Measurements from ENCODE around the gene COG5. TPM values are rescaled to one million over a fixed set of nuclear protein-coding genes. Genes with fewer than 3 reads are reported as not detected.
A peak's percentile ranks its signal among the peaks of the same experiment; 100 is the strongest.

The COG5 gene
- total RNA-seq, 1 donor from 2014 or later, result 36.3 TPM

GRCh38 chr7:107505362-107505761, 58.4 kb downstream of the COG5 start:
- DNase-seq (ENCODE audit: low read depth), result no peak
- no peaks in the 10 kb centered on the region for H3K36me3 ChIP-seq (ENCODE audit: control insufficient read depth, insufficient read depth, low read length)
- peak; percentile 43 for FAIRE-seq
- no peak overlapping the region for H3K4me3 ChIP-seq (ENCODE audit: low read depth, low read length)
- no peak for TF ChIP-seq CTCF (IDR thresholded peaks at IDR 0.05; ENCODE audit: insufficient read depth, low read length, severe bottlenecking)
- no peaks in the 10 kb centered on the region for H3K27me3 ChIP-seq (ENCODE audit: control insufficient read depth, insufficient read depth, low read length)

GRCh38 chr7:107503687-107504086, 60.0 kb downstream of the COG5 start:
- Histone ChIP-seq H3K36me3 (ENCODE audit: control insufficient read depth, insufficient read depth, low read length) (no peaks in the 10 kb centered on the region), H3K4me3 (ENCODE audit: low read depth, low read length) (no peak overlapping the region), H3K27me3 (ENCODE audit: control insufficient read depth, insufficient read depth, low read length) (no peaks in the 10 kb centered on the region)
- FAIRE-seq (no peak), DNase-seq (ENCODE audit: low read depth) (no peak)
- TF ChIP-seq CTCF (IDR thresholded peaks at IDR 0.05; ENCODE audit: insufficient read depth, low read length, severe bottlenecking), result no peak

GRCh38 chr7:107502797-107503196, 60.9 kb downstream of the COG5 start:
- H3K27me3 ChIP-seq (ENCODE audit: control insufficient read depth, insufficient read depth, low read length), result no peaks in the 10 kb centered on the region
- FAIRE-seq, result no peak
- no peak for TF ChIP-seq CTCF (IDR thresholded peaks at IDR 0.05; ENCODE audit: insufficient read depth, low read length, severe bottlenecking)

GRCh38 chr7:107502154-107502553, 61.6 kb downstream of the COG5 start:
- Histone ChIP-seq H3K27me3 (ENCODE audit: control insufficient read depth, insufficient read depth, low read length) (no peaks in the 10 kb centered on the region), H3K4me3 (ENCODE audit: low read depth, low read length) (no peak overlapping the region), H3K36me3 (ENCODE audit: control insufficient read depth, insufficient read depth, low read length) (no peaks in the 10 kb centered on the region)
- DNase-seq (ENCODE audit: low read depth), result no peak
- FAIRE-seq, result no peak
- no peak for TF ChIP-seq CTCF (IDR thresholded peaks at IDR 0.05; ENCODE audit: insufficient read depth, low read length, severe bottlenecking)

More at GRCh38 chr7:107502797-107503196, 60.9 kb downstream of the COG5 start:
- no peak overlapping the region for H3K4me3 ChIP-seq (ENCODE audit: low read depth, low read length)
- no peak for DNase-seq (ENCODE audit: low read depth)
- no peaks in the 10 kb centered on the region for H3K36me3 ChIP-seq (ENCODE audit: control insufficient read depth, insufficient read depth, low read length)

GRCh38 chr7:107501593-107501992, 62.1 kb downstream of the COG5 start:
- FAIRE-seq (no peak), DNase-seq (ENCODE audit: low read depth) (peak; percentile 65)
- H3K27me3 ChIP-seq (ENCODE audit: control insufficient read depth, insufficient read depth, low read length), result no peaks in the 10 kb centered on the region
- H3K4me3 ChIP-seq (ENCODE audit: low read depth, low read length), result no peak overlapping the region
- no peaks in the 10 kb centered on the region for H3K36me3 ChIP-seq (ENCODE audit: control insufficient read depth, insufficient read depth, low read length)
- peak; percentile 29 for TF ChIP-seq CTCF (IDR thresholded peaks at IDR 0.05; ENCODE audit: insufficient read depth, low read length, severe bottlenecking)

GRCh38 chr7:107499731-107500130, 64.0 kb downstream of the COG5 start:
- DNase-seq (ENCODE audit: low read depth) (peak; percentile 6), FAIRE-seq (peak; percentile 18)
- no peak for TF ChIP-seq CTCF (IDR thresholded peaks at IDR 0.05; ENCODE audit: insufficient read depth, low read length, severe bottlenecking)
- Histone ChIP-seq H3K4me3 (ENCODE audit: low read depth, low read length) (no peak overlapping the region), H3K36me3 (ENCODE audit: control insufficient read depth, insufficient read depth, low read length) (no peaks in the 10 kb centered on the region), H3K27me3 (ENCODE audit: control insufficient read depth, insufficient read depth, low read length) (no peaks in the 10 kb centered on the region)

Data from bronchial epithelial cell (primary cell).